ENCODE data around the gene CLEC16A.

CLEC16A gene

DNA sequence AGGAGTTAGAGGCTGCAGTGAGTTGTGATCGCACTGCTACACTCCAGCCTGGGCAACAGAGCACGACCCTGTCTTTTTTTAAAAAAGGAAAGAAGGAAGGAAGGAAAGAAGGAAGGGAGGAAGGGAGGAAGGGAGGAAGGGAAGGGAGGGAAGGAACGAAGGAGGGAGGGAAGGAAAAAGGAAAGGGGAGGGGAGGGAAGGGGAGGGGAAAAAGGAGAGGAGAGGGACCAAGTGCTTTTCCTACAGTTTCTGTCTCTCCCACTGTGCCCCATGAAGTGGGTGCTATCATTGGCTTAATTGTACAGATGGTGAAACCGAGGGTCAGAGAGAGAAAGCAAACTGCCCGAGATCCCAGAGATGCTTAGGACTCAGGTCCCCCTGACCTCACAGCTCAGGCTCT lies 254.0 kb downstream of the CLEC16A start:
- Histone ChIP-seq H3K27me3 (ENCODE audit: insufficient read depth, low read length, poor library complexity) (no peaks in the 10 kb centered on the region), H3K36me3 (ENCODE audit: insufficient read depth, low read length) (no peaks in the 10 kb centered on the region), H3K27ac (ENCODE audit: low read length) (no peak overlapping the region), H3K79me2 (ENCODE audit: insufficient read depth, low read length) (no peaks in the 10 kb centered on the region), H3K9ac (ENCODE audit: low read depth, low read length) (no peak overlapping the region), H4K20me1 (ENCODE audit: insufficient read depth, low read length) (no peaks in the 10 kb centered on the region), H3K4me2 (ENCODE audit: insufficient read depth, low read length) (no peak overlapping the region), H3K4me3 (ENCODE audit: low read depth in 1 of 2, low read length in 2 of 2) (no peak overlapping the region), H2AFZ (ENCODE audit: low read depth, low read length) (no peak overlapping the region), H3K4me1 (ENCODE audit: insufficient read depth, low read length) (peaks cover 14% of the 10 kb centered on the region), H3K9me3 (ENCODE audit: insufficient read depth, low read length, severe bottlenecking) (no peaks in the 10 kb centered on the region)
- ATAC-seq (ENCODE audit: insufficient read depth, low read depth), result no peak
- no peak for TF ChIP-seq EZH2 (IDR thresholded peaks at IDR 0.05; ENCODE audit: borderline replicate concordance, low read depth, low read length, severe bottlenecking)
- TF ChIP-seq CTCF (IDR thresholded peaks at IDR 0.05; ENCODE audit: borderline replicate concordance, extremely low read depth, low read length, poor library complexity, severe bottlenecking), result no peak
- DNase-seq, result no peak

- no peaks in the 10 kb centered on the region for H3K36me3 ChIP-seq (ENCODE audit: insufficient read depth, low read length)
- TF ChIP-seq EZH2 (IDR thresholded peaks at IDR 0.05; ENCODE audit: borderline replicate concordance, low read depth, low read length, severe bottlenecking), result no peak
- no peak for TF ChIP-seq CTCF (IDR thresholded peaks at IDR 0.05; ENCODE audit: borderline replicate concordance, extremely low read depth, low read length, poor library complexity, severe bottlenecking)
- H3K9ac ChIP-seq (ENCODE audit: low read depth, low read length), result no peak overlapping the region
- DNase-seq (no peak), ATAC-seq (ENCODE audit: insufficient read depth, low read depth) (no peak)
- no peak overlapping the region for H3K4me2 ChIP-seq (ENCODE audit: insufficient read depth, low read length)
- no peak overlapping the region for H2AFZ ChIP-seq (ENCODE audit: low read depth, low read length)
- no peak overlapping the region for H3K27ac ChIP-seq (ENCODE audit: low read length)
- no peaks in the 10 kb centered on the region for H3K79me2 ChIP-seq (ENCODE audit: insufficient read depth, low read length)
- no peak overlapping the region for H3K4me3 ChIP-seq (ENCODE audit: low read depth in 1 of 2, low read length in 2 of 2)
- H3K9me3 ChIP-seq (ENCODE audit: insufficient read depth, low read length, severe bottlenecking), result no peaks in the 10 kb centered on the region
- no peaks in the 10 kb centered on the region for H4K20me1 ChIP-seq (ENCODE audit: insufficient read depth, low read length)
- H3K27me3 ChIP-seq (ENCODE audit: insufficient read depth, low read length, poor library complexity), result no peaks in the 10 kb centered on the region
- peaks cover 14% of the 10 kb centered on the region for H3K4me1 ChIP-seq (ENCODE audit: insufficient read depth, low read length)
Observed at GRCh38 chr16:11198828-11199227, 254.5 kb downstream of the CLEC16A start.

GRCh38 chr16:11200592-11200991 lies 256.2 kb downstream of the CLEC16A start:
- Histone ChIP-seq H2AFZ (ENCODE audit: low read depth, low read length) (no peak overlapping the region), H3K4me1 (ENCODE audit: insufficient read depth, low read length) (0 out of 2 replicates have a peak, but pooled peaks cover under 1% of the 10 kb centered on the region), H3K27ac (ENCODE audit: low read length) (no peak overlapping the region), H3K36me3 (ENCODE audit: insufficient read depth, low read length) (no peaks in the 10 kb centered on the region), H3K4me2 (ENCODE audit: insufficient read depth, low read length) (no peak overlapping the region), H3K9me3 (ENCODE audit: insufficient read depth, low read length, severe bottlenecking) (no peaks in the 10 kb centered on the region), H3K4me3 (ENCODE audit: low read depth in 1 of 2, low read length in 2 of 2) (no peak overlapping the region), H3K79me2 (ENCODE audit: insufficient read depth, low read length) (no peaks in the 10 kb centered on the region), H4K20me1 (ENCODE audit: insufficient read depth, low read length) (no peaks in the 10 kb centered on the region), H3K9ac (ENCODE audit: low read depth, low read length) (no peak overlapping the region), H3K27me3 (ENCODE audit: insufficient read depth, low read length, poor library complexity) (no peaks in the 10 kb centered on the region)
- ATAC-seq (ENCODE audit: insufficient read depth, low read depth), result no peak
- no peak for TF ChIP-seq CTCF (IDR thresholded peaks at IDR 0.05; ENCODE audit: borderline replicate concordance, extremely low read depth, low read length, poor library complexity, severe bottlenecking)
- no peak for TF ChIP-seq EZH2 (IDR thresholded peaks at IDR 0.05; ENCODE audit: borderline replicate concordance, low read depth, low read length, severe bottlenecking)
- DNase-seq, result no peak
